ENCODE results near the gene PRKG1.

PRKG1 gene

GRCh38 chr10:51689536-51689935 lies 615.2 kb downstream of the PRKG1 start:
- CTCF ChIA-PET, result no interaction called here
- H3K27ac ChIP-seq (ENCODE audit: insufficient read depth in 1 of 2, low read depth in 1 of 2, low read length in 2 of 2, poor library complexity in 1 of 2, severe bottlenecking in 2 of 2), result no peak overlapping the region
- DNase-seq, result no peak
- H3K4me1 ChIP-seq (ENCODE audit: control extremely low read depth in 1 of 4, control insufficient read depth in 4 of 4, insufficient read depth in 4 of 4, low read length in 3 of 4), result no peaks in the 10 kb centered on the region
- H3K27me3 ChIP-seq (replicated peaks in 2 of 5; ENCODE audit: control insufficient read depth in 4 of 5, insufficient read depth in 5 of 5, low read length in 4 of 5), result no peaks in the 10 kb centered on the region
- H3K36me3 ChIP-seq (ENCODE audit: control insufficient read depth in 4 of 4, insufficient read depth in 4 of 4, low read length in 3 of 4), result no peaks in the 10 kb centered on the region
- POLR2A ChIA-PET, result no interaction called here
- no peak overlapping the region for H3K4me3 ChIP-seq (ENCODE audit: control insufficient read depth in 1 of 7, extremely low read depth in 1 of 7, insufficient read depth in 4 of 7, low read depth in 2 of 7, low read length in 6 of 7)
- 100% methylated on average over 2 of the region's 3 CpGs for WGBS (ENCODE audit: insufficient coverage)
- H3K9me3 ChIP-seq (ENCODE audit: control extremely low read depth in 1 of 5, control insufficient read depth in 4 of 5, insufficient read depth in 2 of 5, low read depth in 1 of 5, low read length in 4 of 5), result no peaks in the 10 kb centered on the region

- Histone ChIP-seq H3K36me3 (ENCODE audit: control insufficient read depth in 4 of 4, insufficient read depth in 4 of 4, low read length in 3 of 4) (peaks cover 0 to 3% (median 0%) of the 10 kb centered on the region in 4 experiments), H3K27ac (ENCODE audit: insufficient read depth in 1 of 2, low read depth in 1 of 2, low read length in 2 of 2, poor library complexity in 1 of 2, severe bottlenecking in 2 of 2) (no peak overlapping the region), H3K4me3 (ENCODE audit: control insufficient read depth in 1 of 7, extremely low read depth in 1 of 7, insufficient read depth in 4 of 7, low read depth in 2 of 7, low read length in 6 of 7) (no peak overlapping the region), H3K9me3 (ENCODE audit: control extremely low read depth in 1 of 5, control insufficient read depth in 4 of 5, insufficient read depth in 2 of 5, low read depth in 1 of 5, low read length in 4 of 5) (no peaks in the 10 kb centered on the region), H3K4me1 (ENCODE audit: control extremely low read depth in 1 of 4, control insufficient read depth in 4 of 4, insufficient read depth in 4 of 4, low read length in 3 of 4) (peaks cover 0 to under 1% (median 0%) of the 10 kb centered on the region in 4 experiments), H3K27me3 (replicated peaks in 2 of 5; ENCODE audit: control insufficient read depth in 4 of 5, insufficient read depth in 5 of 5, low read length in 4 of 5) (no peaks in the 10 kb centered on the region)
- POLR2A ChIA-PET, result no interaction called here
- WGBS (ENCODE audit: insufficient coverage), result 100% methylated on average over 2 of the region's 4 CpGs
- CTCF ChIA-PET, result interaction anchor here (1.0 kb wide), 1 partner anchor 12 kb away, joined by 3 read pairs; no protein-coding TSS in a partner anchor
- no peak for DNase-seq
Observed at GRCh38 chr10:51691135-51691534, 616.8 kb downstream of the PRKG1 start.

GRCh38 chr10:51694086-51694768 lies 619.9 kb downstream of the PRKG1 start:
- CTCF ChIA-PET, result no interaction called here
- peaks cover 0 to 22% (median 12%) of the 10 kb centered on the region in 4 experiments for H3K36me3 ChIP-seq (ENCODE audit: control insufficient read depth in 4 of 4, insufficient read depth in 4 of 4, low read length in 3 of 4)
- DNase-seq, result no peak
- no peak overlapping the region for H3K4me3 ChIP-seq (ENCODE audit: control insufficient read depth in 1 of 7, extremely low read depth in 1 of 7, insufficient read depth in 4 of 7, low read depth in 2 of 7, low read length in 6 of 7)
- H3K9me3 ChIP-seq (ENCODE audit: control extremely low read depth in 1 of 5, control insufficient read depth in 4 of 5, insufficient read depth in 2 of 5, low read depth in 1 of 5, low read length in 4 of 5), result no peaks in the 10 kb centered on the region
- no peaks in the 10 kb centered on the region for H3K27me3 ChIP-seq (replicated peaks in 2 of 5; ENCODE audit: control insufficient read depth in 4 of 5, insufficient read depth in 5 of 5, low read length in 4 of 5)
- H3K4me1 ChIP-seq (ENCODE audit: control extremely low read depth in 1 of 4, control insufficient read depth in 4 of 4, insufficient read depth in 4 of 4, low read length in 3 of 4), result peaks cover 7 to 23% (median 19%) of the 10 kb centered on the region in 4 experiments
- no CpG with 5 or more reads among the region's 5 CpGs for WGBS (ENCODE audit: insufficient coverage)
- POLR2A ChIA-PET, result no interaction called here
- H3K27ac ChIP-seq (ENCODE audit: insufficient read depth in 1 of 2, low read depth in 1 of 2, low read length in 2 of 2, poor library complexity in 1 of 2, severe bottlenecking in 2 of 2), result no peak overlapping the region

- Histone ChIP-seq H3K4me3 (ENCODE audit: control insufficient read depth in 1 of 7, extremely low read depth in 1 of 7, insufficient read depth in 4 of 7, low read depth in 2 of 7, low read length in 6 of 7) (no peak overlapping the region), H3K9me3 (ENCODE audit: control extremely low read depth in 1 of 5, control insufficient read depth in 4 of 5, insufficient read depth in 2 of 5, low read depth in 1 of 5, low read length in 4 of 5) (no peaks in the 10 kb centered on the region), H3K4me1 (ENCODE audit: control extremely low read depth in 1 of 4, control insufficient read depth in 4 of 4, insufficient read depth in 4 of 4, low read length in 3 of 4) (peaks cover 10 to 29% (median 26%) of the 10 kb centered on the region in 4 experiments), H3K27me3 (replicated peaks in 2 of 5; ENCODE audit: control insufficient read depth in 4 of 5, insufficient read depth in 5 of 5, low read length in 4 of 5) (no peaks in the 10 kb centered on the region), H3K36me3 (ENCODE audit: control insufficient read depth in 4 of 4, insufficient read depth in 4 of 4, low read length in 3 of 4) (peaks cover 0 to 22% (median 12%) of the 10 kb centered on the region in 4 experiments), H3K27ac (ENCODE audit: insufficient read depth in 1 of 2, low read depth in 1 of 2, low read length in 2 of 2, poor library complexity in 1 of 2, severe bottlenecking in 2 of 2) (peak overlapping the region in 1 of 2 experiments; percentile 15)
- WGBS (ENCODE audit: insufficient coverage), result no CpG with 5 or more reads among the region's 1 CpG
- no peak for DNase-seq
- CTCF ChIA-PET, result no interaction called here
- POLR2A ChIA-PET, result no interaction called here
Observed at GRCh38 chr10:51696251-51696650, 622.0 kb downstream of the PRKG1 start.

GRCh38 chr10:51698473-51699063 lies 624.3 kb downstream of the PRKG1 start:
- Histone ChIP-seq H3K36me3 (ENCODE audit: control insufficient read depth in 4 of 4, insufficient read depth in 4 of 4, low read length in 3 of 4) (peaks cover 0 to 22% (median 12%) of the 10 kb centered on the region in 4 experiments), H3K27ac (ENCODE audit: insufficient read depth in 1 of 2, low read depth in 1 of 2, low read length in 2 of 2, poor library complexity in 1 of 2, severe bottlenecking in 2 of 2) (peak overlapping the region; percentile 99), H3K4me1 (ENCODE audit: control extremely low read depth in 1 of 4, control insufficient read depth in 4 of 4, insufficient read depth in 4 of 4, low read length in 3 of 4) (peaks cover 10 to 29% (median 26%) of the 10 kb centered on the region in 4 experiments), H3K4me3 (ENCODE audit: control insufficient read depth in 1 of 7, extremely low read depth in 1 of 7, insufficient read depth in 4 of 7, low read depth in 2 of 7, low read length in 6 of 7) (peak overlapping the region; percentile 64 to 98 (median 96)), H3K9me3 (ENCODE audit: control extremely low read depth in 1 of 5, control insufficient read depth in 4 of 5, insufficient read depth in 2 of 5, low read depth in 1 of 5, low read length in 4 of 5) (no peaks in the 10 kb centered on the region), H3K27me3 (replicated peaks in 2 of 5; ENCODE audit: control insufficient read depth in 4 of 5, insufficient read depth in 5 of 5, low read length in 4 of 5) (no peaks in the 10 kb centered on the region)
- ChIA-PET CTCF (no interaction called here), POLR2A (no interaction called here)
- no peak for DNase-seq
- 91% methylated on average over 8 of the region's 8 CpGs for WGBS (ENCODE audit: insufficient coverage)

GRCh38 chr10:51699145-51699474 lies 624.8 kb downstream of the PRKG1 start:
- CTCF ChIA-PET, result no interaction called here
- POLR2A ChIA-PET, result no interaction called here
- H3K4me1 ChIP-seq (ENCODE audit: control extremely low read depth in 1 of 4, control insufficient read depth in 4 of 4, insufficient read depth in 4 of 4, low read length in 3 of 4), result peaks cover 10 to 29% (median 26%) of the 10 kb centered on the region in 4 experiments

GRCh38 chr10:51699475-51700227 lies 625.4 kb downstream of the PRKG1 start, which contains the start of gene CSTF2T:
TSS of gene CSTF2T (minus strand) at chr10:51699595. CDS start at chr10:51699549, 46 bp downstream.
- ChIA-PET POLR2A (no interaction called here), CTCF (no interaction called here)
- H3K9me3 ChIP-seq (ENCODE audit: control extremely low read depth in 1 of 5, control insufficient read depth in 4 of 5, insufficient read depth in 2 of 5, low read depth in 1 of 5, low read length in 4 of 5), result no peaks in the 10 kb centered on the region
- no peaks in the 10 kb centered on the region for H3K27me3 ChIP-seq (replicated peaks in 2 of 5; ENCODE audit: control insufficient read depth in 4 of 5, insufficient read depth in 5 of 5, low read length in 4 of 5)
- H3K4me3 ChIP-seq (ENCODE audit: control insufficient read depth in 1 of 7, extremely low read depth in 1 of 7, insufficient read depth in 4 of 7, low read depth in 2 of 7, low read length in 6 of 7), result peak within 1 kb of the TSS; percentile 64 to 98 (median 96)
- under 1% methylated on average over 34 of the region's 45 CpGs for WGBS (ENCODE audit: insufficient coverage)
- H3K4me1 ChIP-seq (ENCODE audit: control extremely low read depth in 1 of 4, control insufficient read depth in 4 of 4, insufficient read depth in 4 of 4, low read length in 3 of 4), result peaks cover 10 to 29% (median 26%) of the 10 kb centered on the region in 4 experiments
- H3K27ac ChIP-seq (ENCODE audit: insufficient read depth in 1 of 2, low read depth in 1 of 2, low read length in 2 of 2, poor library complexity in 1 of 2, severe bottlenecking in 2 of 2), result peak within 1 kb of the TSS; percentile 99
- H3K36me3 ChIP-seq (ENCODE audit: control insufficient read depth in 4 of 4, insufficient read depth in 4 of 4, low read length in 3 of 4), result peaks cover 0 to 22% (median 12%) of the 10 kb centered on the region in 4 experiments
- peak; percentile 97 to 99 (median 98) for DNase-seq

More at GRCh38 chr10:51699145-51699474, 624.8 kb downstream of the PRKG1 start:
- Histone ChIP-seq H3K27me3 (replicated peaks in 2 of 5; ENCODE audit: control insufficient read depth in 4 of 5, insufficient read depth in 5 of 5, low read length in 4 of 5) (no peaks in the 10 kb centered on the region), H3K4me3 (ENCODE audit: control insufficient read depth in 1 of 7, extremely low read depth in 1 of 7, insufficient read depth in 4 of 7, low read depth in 2 of 7, low read length in 6 of 7) (peak overlapping the region; percentile 64 to 98 (median 96)), H3K27ac (ENCODE audit: insufficient read depth in 1 of 2, low read depth in 1 of 2, low read length in 2 of 2, poor library complexity in 1 of 2, severe bottlenecking in 2 of 2) (peak overlapping the region; percentile 99), H3K36me3 (ENCODE audit: control insufficient read depth in 4 of 4, insufficient read depth in 4 of 4, low read length in 3 of 4) (peaks cover 0 to 22% (median 12%) of the 10 kb centered on the region in 4 experiments), H3K9me3 (ENCODE audit: control extremely low read depth in 1 of 5, control insufficient read depth in 4 of 5, insufficient read depth in 2 of 5, low read depth in 1 of 5, low read length in 4 of 5) (no peaks in the 10 kb centered on the region)
- 2% methylated on average over 13 of the region's 14 CpGs for WGBS (ENCODE audit: insufficient coverage)
- DNase-seq, result no peak

Measured in common myeloid progenitor, CD34-positive (primary cell).